ENCODE data around the gene ABRAXAS1.
A peak's percentile ranks its signal among the peaks of the same experiment; 100 is the strongest.
"Not testable (repeated sequence)": the region's sequence is repeated elsewhere in the genome, so short reads cannot be mapped to it uniquely, and the experiment has no call there.

GRCh38 chr4:83509156-83509585 is 24.3 kb upstream of the ABRAXAS1 start:
- TF ChIP-seq CTCF (IDR thresholded peaks at IDR 0.05; ENCODE audit: low read depth, low read length) = peak; percentile 78
- TF ChIP-seq EZH2phosphoT487 (IDR thresholded peaks at IDR 0.05; ENCODE audit: low read depth) = not testable (repeated sequence)

Data from OCI-LY3 (cell line).